Trophoblast cell (in vitro differentiated cells and primary cell): ENCODE results near the gene MFAP3L.
"Not testable (repeated sequence)": the region's sequence is repeated elsewhere in the genome, so short reads cannot be mapped to it uniquely, and the experiment has no call there.

ENCODE experiments used
- DNase-seq, 2 donors: peaks; one replicate each; pipeline ENCODE4 v3.0.0-alpha.2; 2016
- H2AFZ ChIP-seq: 2 replicates; pipeline ENCODE4 v1.6.1; 2013; ENCODE audit warnings: low read length, moderate library complexity, mild to moderate bottlenecking; ENCODE audit not compliant: insufficient read depth, poor library complexity
- H2AK5ac ChIP-seq: 2 replicates; pipeline ENCODE4 v1.6.1; 2013; ENCODE audit warnings: mild to moderate bottlenecking, low read length
- H2BK120ac ChIP-seq: 2 replicates; pipeline ENCODE4 v1.6.1; 2013; ENCODE audit warnings: low read length, mild to moderate bottlenecking, moderate library complexity; ENCODE audit not compliant: insufficient read depth, poor library complexity
- H2BK12ac ChIP-seq: 2 replicates; pipeline ENCODE4 v1.6.1; 2013; ENCODE audit warnings: mild to moderate bottlenecking, low read length, moderate library complexity
- H2BK5ac ChIP-seq: 2 replicates; pipeline ENCODE4 v1.6.1; 2013; ENCODE audit warnings: low read length, low read depth, moderate library complexity, mild to moderate bottlenecking; ENCODE audit not compliant: poor library complexity
- H3K14ac ChIP-seq: 2 replicates; pipeline ENCODE4 v1.6.1; 2013; ENCODE audit warnings: mild to moderate bottlenecking, low read length
- H3K18ac ChIP-seq: 2 replicates; pipeline ENCODE4 v1.6.1; 2013; ENCODE audit warnings: mild to moderate bottlenecking, low read length
- H3K23ac ChIP-seq: 2 replicates; pipeline ENCODE4 v1.6.1; 2013; ENCODE audit warnings: low read length
- H3K27ac ChIP-seq: 2 replicates; pipeline ENCODE4 v1.5.1; 2013; ENCODE audit warnings: low read depth, mild to moderate bottlenecking, inconsistent platforms, low read length, moderate library complexity
- H3K27me3 ChIP-seq: 2 replicates; pipeline ENCODE4 v1.6.1; 2013; ENCODE audit warnings: inconsistent platforms, mild to moderate bottlenecking, low read length, moderate library complexity; ENCODE audit not compliant: insufficient read depth
- H3K36me3 ChIP-seq, 2 experiments: 1 replicate in 1 of 2; 2 replicates in 1 of 2; pipeline ENCODE4 v1.6.1; 2013; ENCODE audit warnings: low read length in 2 of 2, mild to moderate bottlenecking in 2 of 2, moderate library complexity in 1 of 2; ENCODE audit not compliant: insufficient read depth in 2 of 2, control insufficient read depth in 1 of 2
- H3K4ac ChIP-seq: 2 replicates; pipeline ENCODE4 v1.6.1; 2013; ENCODE audit warnings: low read depth, mild to moderate bottlenecking, low read length, moderate library complexity
- H3K4me1 ChIP-seq, 2 experiments: 1 replicate in 1 of 2; 2 replicates in 1 of 2; pipeline ENCODE4 v1.6.1; 2013; ENCODE audit warnings: low read length in 2 of 2, mild to moderate bottlenecking in 2 of 2, moderate library complexity in 1 of 2; ENCODE audit not compliant: insufficient read depth in 2 of 2, control insufficient read depth in 1 of 2
- H3K4me2 ChIP-seq: 2 replicates; pipeline ENCODE4 v1.6.1; 2013; ENCODE audit warnings: inconsistent platforms, mild to moderate bottlenecking, low read length, moderate library complexity
- H3K4me3 ChIP-seq: 2 replicates; pipeline ENCODE4 v1.5.1; 2013; ENCODE audit warnings: mild to moderate bottlenecking, low read depth, low read length, inconsistent platforms
- H3K79me1 ChIP-seq: one replicate; pipeline ENCODE4 v1.6.1; 2013; ENCODE audit warnings: low read length
- H3K79me2 ChIP-seq: 2 replicates; pipeline ENCODE4 v1.6.1; 2013; ENCODE audit warnings: low read length, mild to moderate bottlenecking; ENCODE audit not compliant: control insufficient read depth, insufficient read depth, poor library complexity
- H3K9ac ChIP-seq: 2 replicates; pipeline ENCODE4 v1.6.1; 2013; ENCODE audit warnings: mild to moderate bottlenecking, low read length
- H3K9me3 ChIP-seq: 2 replicates; pipeline ENCODE4 v1.6.1; 2013; ENCODE audit warnings: low read depth, mild to moderate bottlenecking, control low read depth, inconsistent platforms, low read length; ENCODE audit not compliant: insufficient read depth
- H4K12ac ChIP-seq: 2 replicates; pipeline ENCODE4 v1.6.1; 2013; ENCODE audit warnings: low read depth, mild to moderate bottlenecking, low read length, moderate library complexity
- H4K8ac ChIP-seq: 2 replicates; pipeline ENCODE4 v1.6.1; 2013; ENCODE audit warnings: low read depth, mild to moderate bottlenecking, low read length, moderate library complexity
- H4K91ac ChIP-seq: one replicate; pipeline ENCODE4 v1.6.1; 2013; ENCODE audit warnings: low read depth, mild to moderate bottlenecking, low read length, moderate library complexity
- WGBS: extraction: QIAGEN DNeasy Blood & Tissue Kit; methylation state at CpG from one replicate; pipeline ENCODE4 v1.1.7; 2013; ENCODE audit warnings: missing lambda C conversion rate; ENCODE audit not compliant: insufficient read length, insufficient coverage; ENCODE audit errors: extremely low coverage; 5-methylcytosine and 5-hydroxymethylcytosine counted together

MFAP3L gene

DNA sequence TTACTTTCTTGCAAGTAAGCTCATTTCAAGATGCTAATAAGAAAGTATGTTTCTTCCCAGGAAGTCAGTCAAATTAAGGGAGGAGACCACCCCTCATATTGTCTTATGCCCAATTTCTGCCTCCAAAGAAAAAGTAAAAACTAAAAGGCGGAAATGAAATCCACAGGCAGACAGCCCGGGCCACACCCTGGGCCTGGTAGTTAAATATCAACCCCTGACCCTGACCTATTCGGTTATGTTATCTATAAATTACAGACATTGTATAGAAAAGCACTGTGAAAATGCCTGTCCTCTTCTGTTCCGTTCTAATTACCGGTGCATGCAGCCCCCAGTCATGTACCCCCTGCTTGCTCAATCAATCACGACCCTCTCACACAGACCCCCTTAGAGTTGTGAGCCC, 82.6 kb downstream of the MFAP3L start:
- H4K8ac ChIP-seq, H2BK5ac ChIP-seq, H3K27me3 ChIP-seq, H2BK12ac ChIP-seq, H3K36me3 ChIP-seq, DNase-seq, H3K9ac ChIP-seq, H3K4me2 ChIP-seq, H4K91ac ChIP-seq, H2AK5ac ChIP-seq, H3K14ac ChIP-seq, H3K4me3 ChIP-seq, H3K18ac ChIP-seq, H3K79me2 ChIP-seq, H4K12ac ChIP-seq, H3K27ac ChIP-seq, H3K9me3 ChIP-seq, H3K23ac ChIP-seq, H2AFZ ChIP-seq, H2BK120ac ChIP-seq, H3K4ac ChIP-seq: not testable (repeated sequence)
- no CpG with 5 or more reads among the region's 6 CpGs for WGBS
- H3K4me1 ChIP-seq: peaks cover 14 to 17% of the 10 kb centered on the region in 2 experiments
- peaks cover 22% of the 10 kb centered on the region for H3K79me1 ChIP-seq

DNA sequence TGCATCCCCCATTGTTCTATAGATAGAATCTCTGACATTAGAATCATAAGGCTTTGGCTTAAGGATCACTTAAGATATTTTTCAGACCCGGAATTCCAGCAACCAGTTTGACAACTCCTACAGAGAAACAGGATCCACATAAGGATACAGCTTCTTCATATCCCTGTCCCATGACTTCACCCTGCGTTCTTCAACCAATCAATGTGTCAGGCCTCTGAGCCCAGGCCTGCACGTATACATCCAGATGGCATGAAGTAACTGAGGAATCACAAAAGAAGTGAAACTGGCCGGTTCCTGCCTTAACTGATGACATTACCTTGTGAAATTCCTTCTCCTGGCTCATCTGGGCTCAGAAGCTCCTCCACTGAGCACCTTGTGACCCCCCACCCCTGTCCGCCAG, 85.1 kb downstream of the MFAP3L start:
- Histone ChIP-seq H4K8ac (peak overlapping the region; percentile 48), H2BK5ac (peak overlapping the region; percentile 91), H3K79me2 (no peaks in the 10 kb centered on the region), H3K23ac (no peak overlapping the region), H4K12ac (no peak overlapping the region), H3K14ac (peak overlapping the region; percentile 61), H3K4me3 (no peak overlapping the region), H3K27ac (peak overlapping the region; percentile 90), H3K4me1 (peaks cover 14 to 17% of the 10 kb centered on the region in 2 experiments), H3K4me2 (no peak overlapping the region), H3K18ac (no peak overlapping the region), H3K79me1 (peaks cover 23% of the 10 kb centered on the region), H3K4ac (no peak overlapping the region), H2AFZ (peak overlapping the region; percentile 50), H3K9me3 (no peaks in the 10 kb centered on the region), H3K36me3 (no peaks in the 10 kb centered on the region), H2AK5ac (no peak overlapping the region), H2BK120ac (peak overlapping the region; percentile 93), H3K9ac (no peak overlapping the region), H3K27me3 (no peaks in the 10 kb centered on the region), H2BK12ac (peak overlapping the region; percentile 45), H4K91ac (peak overlapping the region; percentile 93)
- DNase-seq: peak; percentile 95 to 97
- WGBS: no CpG with 5 or more reads among the region's 5 CpGs

DNA sequence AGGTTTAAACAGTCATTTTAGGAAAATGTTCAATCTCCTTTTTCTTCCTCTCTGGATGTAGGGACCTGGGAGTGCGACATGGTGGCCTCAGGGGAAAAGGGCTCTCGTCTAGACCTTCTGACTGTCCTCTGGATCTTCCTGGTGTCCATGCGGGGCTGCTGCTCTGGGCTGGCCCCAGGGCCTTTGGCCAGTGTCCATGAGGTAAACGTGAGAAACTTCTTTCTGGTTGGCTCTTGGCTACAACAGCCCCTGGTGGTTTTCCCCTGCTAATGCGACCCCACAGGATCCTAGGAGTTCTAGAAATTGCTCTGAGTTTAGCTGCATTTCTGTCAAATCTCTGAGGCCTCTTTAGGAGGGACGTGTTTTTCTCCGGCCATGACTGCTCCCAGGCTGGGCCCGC, 85.7 kb downstream of the MFAP3L start:
- peak overlapping the region; percentile 81 for H4K8ac ChIP-seq
- no peak overlapping the region for H4K12ac ChIP-seq
- H3K14ac ChIP-seq: peak overlapping the region; percentile 62
- no peaks in the 10 kb centered on the region for H3K36me3 ChIP-seq
- H3K79me1 ChIP-seq: peaks cover 24% of the 10 kb centered on the region
- H3K9me3 ChIP-seq: no peaks in the 10 kb centered on the region
- WGBS: no CpG with 5 or more reads among the region's 8 CpGs
- peak; percentile 94 to 97 for DNase-seq
- no peak overlapping the region for H2AK5ac ChIP-seq
- no peak overlapping the region for H3K18ac ChIP-seq
- peak overlapping the region; percentile 90 for H2BK120ac ChIP-seq
- no peak overlapping the region for H3K4me2 ChIP-seq
- no peak overlapping the region for H3K4ac ChIP-seq
- no peak overlapping the region for H3K9ac ChIP-seq
- H3K23ac ChIP-seq: no peak overlapping the region
- H3K4me1 ChIP-seq: peaks cover 14 to 17% of the 10 kb centered on the region in 2 experiments
- H3K79me2 ChIP-seq: no peaks in the 10 kb centered on the region
- H4K91ac ChIP-seq: peak overlapping the region; percentile 87
- H2BK12ac ChIP-seq: peak overlapping the region; percentile 86
- no peaks in the 10 kb centered on the region for H3K27me3 ChIP-seq
- peak overlapping the region; percentile 50 for H2AFZ ChIP-seq
- peak overlapping the region; percentile 90 for H3K27ac ChIP-seq
- peak overlapping the region; percentile 70 for H2BK5ac ChIP-seq
- H3K4me3 ChIP-seq: no peak overlapping the region
